Forelimb muscle (tissue), 1 donor: ENCODE results near the gene S100A5. TPM values are rescaled to one million over a fixed set of nuclear protein-coding genes. Genes with fewer than 3 reads are reported as not detected.
A peak's percentile ranks its signal among the peaks of the same experiment; 100 is the strongest.

Source experiments
- DNase-seq: peaks from one replicate; pipeline ENCODE4 v3.0.0-alpha.2; 2013; ENCODE audit warnings: low read depth
- polyA plus RNA-seq: library from polyadenylated mRNA; unstranded; fragments of 120-200 nt; gene quantifications from one replicate; pipeline ENCODE4 v1.2.1, GENCODE V29; 2013; ENCODE audit not compliant: insufficient read length

S100A5 gene
- polyA plus RNA-seq, 1 donor, result 0.27 TPM

- no peak for DNase-seq
Observed at GRCh38 chr1:153509036-153509435, 31.7 kb downstream of the S100A5 start.

GRCh38 chr1:153507926-153508583 lies 32.7 kb downstream of the S100A5 start:
- DNase-seq, result no peak

- DNase-seq, result peak; percentile 81
Observed at GRCh38 chr1:153506831-153507413, 33.8 kb downstream of the S100A5 start.

- DNase-seq, result no peak
Observed at GRCh38 chr1:153506386-153506785, 34.3 kb downstream of the S100A5 start.

- no peak for DNase-seq
Observed at GRCh38 chr1:153505576-153505975, 35.2 kb downstream of the S100A5 start.

- DNase-seq, result no peak
Observed at GRCh38 chr1:153503766-153504165, 37.0 kb downstream of the S100A5 start.

- no peak for DNase-seq
Observed at GRCh38 chr1:153498746-153499145, 42.0 kb downstream of the S100A5 start.

GRCh38 chr1:153495536-153495935 lies 45.2 kb downstream of the S100A5 start:
- no peak for DNase-seq

- no peak for DNase-seq
Observed at GRCh38 chr1:153494976-153495535, 45.7 kb downstream of the S100A5 start.

- DNase-seq, result no peak
Observed at GRCh38 chr1:153493343-153493960, 47.3 kb downstream of the S100A5 start.

GRCh38 chr1:153490272-153491051 lies 50.3 kb downstream of the S100A5 start:
- peak; percentile 76 for DNase-seq

GRCh38 chr1:153488731-153489130 lies 52.0 kb downstream of the S100A5 start:
- DNase-seq, result no peak

- DNase-seq, result no peak
Observed at GRCh38 chr1:153487707-153488106, 53.0 kb downstream of the S100A5 start.

Other genes starting within 250 kb of the S100A5 start
- not detected for gene PGLYRP3, start 228.0 kb downstream of the S100A5 start, polyA plus RNA-seq
- gene PGLYRP4, start 192.1 kb downstream of the S100A5 start, polyA plus RNA-seq, result not detected
- 21.2 TPM for gene S100A9, start 183.1 kb downstream of the S100A5 start, polyA plus RNA-seq
- 2.7 TPM for gene S100A12, start 165.3 kb downstream of the S100A5 start, polyA plus RNA-seq
- 16.1 TPM for gene S100A8, start 149.9 kb downstream of the S100A5 start, polyA plus RNA-seq
- gene S100A7A, start 124.4 kb downstream of the S100A5 start, polyA plus RNA-seq, result not detected
- gene S100A7, start 80.3 kb downstream of the S100A5 start, polyA plus RNA-seq, result not detected
- 191 TPM for gene S100A6, start 4.9 kb downstream of the S100A5 start, polyA plus RNA-seq
- gene S100A4, start 4.9 kb upstream of the S100A5 start, polyA plus RNA-seq, result 188 TPM
- gene S100A3, start 8.3 kb upstream of the S100A5 start, polyA plus RNA-seq, result 0.77 TPM
- 2.0 TPM for gene S100A2, start 24.9 kb upstream of the S100A5 start, polyA plus RNA-seq
- gene S100A16, start 72.2 kb upstream of the S100A5 start, polyA plus RNA-seq, result 43.0 TPM
- gene S100A14, start 75.4 kb upstream of the S100A5 start, polyA plus RNA-seq, result 0.18 TPM
- 74.0 TPM for gene S100A13, start 86.6 kb upstream of the S100A5 start, polyA plus RNA-seq
- gene S100A1, start 87.5 kb upstream of the S100A5 start, polyA plus RNA-seq, result 8.1 TPM
- gene CHTOP, start 93.1 kb upstream of the S100A5 start, polyA plus RNA-seq, result 98.0 TPM
- 50.7 TPM for gene SNAPIN, start 117.8 kb upstream of the S100A5 start, polyA plus RNA-seq
- gene ILF2, start 130.1 kb upstream of the S100A5 start, polyA plus RNA-seq, result 159 TPM
- 12.7 TPM for gene NPR1, start 137.8 kb upstream of the S100A5 start, polyA plus RNA-seq
- 39.2 TPM for gene INTS3, start 187.1 kb upstream of the S100A5 start, polyA plus RNA-seq
- gene SLC27A3, start 234.5 kb upstream of the S100A5 start, polyA plus RNA-seq, result 18.1 TPM